Vagina (tissue), 2 donors: ENCODE data around the gene OPRM1. TPM values are rescaled to one million over a fixed set of nuclear protein-coding genes. Genes with fewer than 3 reads are reported as not detected.

Experiments
- DNase-seq, 2 donors: peaks; one replicate each; pipeline ENCODE4 v3.0.0-alpha.2; 2017; ENCODE audit errors: extremely low spot score in 2 of 2
- H3K27ac ChIP-seq: fragments of 200-600 bp; sonication (generic); one replicate; pipeline ENCODE4 v1.5.1; 2019
- H3K27me3 ChIP-seq: fragments of 200-600 bp; sonication (generic); one replicate; pipeline ENCODE4 v1.5.1; 2019
- H3K36me3 ChIP-seq, 2 donors: fragments of 200-600 bp; sonication (generic); one replicate each; pipeline ENCODE4 v1.5.1; 2017 to 2019
- H3K4me1 ChIP-seq: fragments of 200-600 bp; sonication (generic); one replicate; pipeline ENCODE4 v1.5.1; 2019
- H3K4me3 ChIP-seq, 2 donors: fragments of 200-600 bp; sonication (generic); 1 replicate in 1 of 2; 2 replicates in 1 of 2; pipeline ENCODE4 v1.5.1; 2016 to 2019
- H3K9me3 ChIP-seq: fragments of 200-600 bp; sonication (generic); one replicate; pipeline ENCODE4 v1.5.1; 2019
- CTCF ChIP-seq, 3 experiments: fragments of 450-650 bp in 2 of 3; fragments of 200-600 bp in 1 of 3; sonication (generic) in 1 of 3; IDR thresholded peaks; one replicate each; pipeline ENCODE4 v1.5.1; 2017 to 2019; ENCODE audit warnings: antibody characterized with exemption in 3 of 3, mild to moderate bottlenecking in 2 of 3, moderate library complexity in 2 of 3
- POLR2A ChIP-seq, 2 donors: fragments of 450-650 bp; IDR thresholded peaks; one replicate each; pipeline ENCODE4 v1.6.1; 2017; ENCODE audit warnings: antibody characterized with exemption in 2 of 2, mild to moderate bottlenecking in 2 of 2, moderate library complexity in 2 of 2
- POLR2AphosphoS5 ChIP-seq, 2 donors: sonication (generic); formaldehyde crosslinking; IDR thresholded peaks; one replicate each; pipeline ENCODE4 v1.9.0; 2017; ENCODE audit warnings: antibody characterized with exemption in 2 of 2, mild to moderate bottlenecking in 2 of 2, low read depth in 1 of 2; ENCODE audit not compliant: insufficient read depth in 1 of 2
- intact Hi-C: fragments of 100-400 bp; cut with DNase I; formaldehyde crosslinking; loops from one replicate; pipeline ENCODE4 v1.15.1; 2023
- total RNA-seq: library from RNA; depleted of rRNA; stranded (reverse); fragments of >200 nt; gene quantifications from one replicate; pipeline ENCODE4 v1.2.3, GENCODE V29; 2016

Gene OPRM1
- total RNA-seq, 1 donor from 2014 or later, result 0.98 TPM

DNA sequence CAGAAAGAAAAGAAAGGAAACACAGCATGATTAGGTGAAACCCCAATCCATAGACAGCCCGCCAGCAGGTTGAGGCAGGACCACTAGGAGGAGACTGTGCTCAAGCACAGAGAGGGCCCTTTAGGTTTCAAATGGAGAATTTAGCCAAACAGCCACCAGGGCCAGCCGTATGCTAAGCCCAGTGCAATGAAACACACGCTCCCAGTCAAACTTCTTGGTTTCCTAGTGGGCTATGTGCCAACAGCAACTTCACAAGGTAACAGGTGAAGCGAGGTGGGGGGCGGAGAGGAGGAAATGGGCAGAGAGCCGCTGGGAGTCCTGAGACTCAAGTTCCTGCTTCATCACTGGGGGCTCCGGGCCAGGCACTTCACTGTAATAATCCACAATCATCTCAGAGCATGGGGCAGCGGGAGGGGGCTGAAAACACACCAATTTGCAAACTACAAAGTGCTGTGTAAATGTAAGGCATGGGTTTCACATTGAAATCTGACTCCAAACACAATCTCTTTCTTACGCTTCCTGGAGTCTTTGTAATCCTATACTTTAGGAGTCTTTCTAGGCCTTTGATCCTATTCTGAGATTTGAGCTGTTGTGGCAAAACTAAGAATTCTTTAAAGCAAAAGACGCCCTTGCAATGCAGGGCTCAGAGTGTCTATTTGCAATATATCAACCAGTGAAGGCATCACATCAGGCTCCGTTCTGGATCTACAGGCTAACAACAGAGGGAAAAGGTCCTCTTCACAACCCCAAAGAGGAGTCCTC, 117.3 kb downstream of the OPRM1 start:
- Histone ChIP-seq H3K4me1 (no peaks in the 10 kb centered on the region), H3K27me3 (no peaks in the 10 kb centered on the region), H3K36me3 (no peaks in the 10 kb centered on the region), H3K9me3 (no peaks in the 10 kb centered on the region), H3K27ac (no peak overlapping the region), H3K4me3 (no peak overlapping the region)
- intact Hi-C loops, result loop anchor here (10.0 kb wide), 1 partner anchor 118 kb away; no protein-coding TSS in a partner anchor
- TF ChIP-seq POLR2AphosphoS5 (IDR thresholded peaks at IDR 0.05; ENCODE audit: insufficient read depth in 1 of 2, low read depth in 1 of 2), result no peak
- TF ChIP-seq CTCF (IDR thresholded peaks at IDR 0.05), result peak in 2 of 3 experiments; percentile 19 to 39
- DNase-seq, result no peak

DNA sequence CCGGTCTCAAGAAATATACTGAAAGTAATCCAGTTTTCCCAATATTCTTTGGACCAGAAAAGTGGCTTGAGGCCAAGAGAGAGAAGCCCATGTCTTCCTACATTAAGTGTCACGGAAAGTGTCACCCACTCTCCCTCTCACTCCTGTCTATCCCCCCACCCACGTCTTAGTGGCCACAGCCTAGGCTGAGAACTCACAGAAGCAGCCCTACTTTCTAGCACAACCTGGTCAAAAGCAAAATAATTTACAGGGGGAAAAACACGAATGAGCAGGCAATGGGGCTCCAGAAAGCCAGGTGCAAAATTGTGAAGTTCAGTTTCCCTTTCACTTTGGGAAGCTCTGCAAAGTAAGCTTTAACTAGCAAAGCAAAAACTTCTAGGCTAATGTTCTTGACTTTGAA, 118.0 kb downstream of the OPRM1 start:
- H3K27ac ChIP-seq, result no peak overlapping the region
- H3K27me3 ChIP-seq, result no peaks in the 10 kb centered on the region
- DNase-seq, result no peak
- no peaks in the 10 kb centered on the region for H3K9me3 ChIP-seq
- no peak overlapping the region for H3K4me3 ChIP-seq
- intact Hi-C loops, result loop anchor here (10.0 kb wide), 1 partner anchor 118 kb away; no protein-coding TSS in a partner anchor
- H3K4me1 ChIP-seq, result no peaks in the 10 kb centered on the region
- no peak for TF ChIP-seq CTCF (IDR thresholded peaks at IDR 0.05)
- no peak for TF ChIP-seq POLR2A (IDR thresholded peaks at IDR 0.05)
- no peak for TF ChIP-seq POLR2AphosphoS5 (IDR thresholded peaks at IDR 0.05; ENCODE audit: insufficient read depth in 1 of 2, low read depth in 1 of 2)
- no peaks in the 10 kb centered on the region for H3K36me3 ChIP-seq

- no peak overlapping the region for H3K4me3 ChIP-seq
- intact Hi-C loops, result loop anchor here (10.0 kb wide), 1 partner anchor 117 kb away; no protein-coding TSS in a partner anchor
Measured at GRCh38 chr6:154157706-154158105, 118.7 kb downstream of the OPRM1 start.

GRCh38 chr6:154159126-154159525, 120.1 kb downstream of the OPRM1 start:
- Histone ChIP-seq H3K4me1 (peaks cover 2% of the 10 kb centered on the region), H3K36me3 (no peaks in the 10 kb centered on the region), H3K27ac (no peak overlapping the region), H3K9me3 (no peaks in the 10 kb centered on the region), H3K27me3 (no peaks in the 10 kb centered on the region), H3K4me3 (no peak overlapping the region)
- no peak for TF ChIP-seq CTCF (IDR thresholded peaks at IDR 0.05)
- no peak for TF ChIP-seq POLR2A (IDR thresholded peaks at IDR 0.05)
- no peak for TF ChIP-seq POLR2AphosphoS5 (IDR thresholded peaks at IDR 0.05; ENCODE audit: insufficient read depth in 1 of 2, low read depth in 1 of 2)
- intact Hi-C loops, result loop anchor here (10.0 kb wide), 1 partner anchor 116 kb away; no protein-coding TSS in a partner anchor
- no peak for DNase-seq

More at GRCh38 chr6:154157706-154158105, 118.7 kb downstream of the OPRM1 start:
- no peaks in the 10 kb centered on the region for H3K27me3 ChIP-seq
- no peak for DNase-seq
- no peak overlapping the region for H3K27ac ChIP-seq
- H3K36me3 ChIP-seq, result no peaks in the 10 kb centered on the region
- H3K4me1 ChIP-seq, result no peaks in the 10 kb centered on the region
- no peak for TF ChIP-seq POLR2AphosphoS5 (IDR thresholded peaks at IDR 0.05; ENCODE audit: insufficient read depth in 1 of 2, low read depth in 1 of 2)
- no peak for TF ChIP-seq POLR2A (IDR thresholded peaks at IDR 0.05)
- TF ChIP-seq CTCF (IDR thresholded peaks at IDR 0.05), result no peak
- no peaks in the 10 kb centered on the region for H3K9me3 ChIP-seq

DNA sequence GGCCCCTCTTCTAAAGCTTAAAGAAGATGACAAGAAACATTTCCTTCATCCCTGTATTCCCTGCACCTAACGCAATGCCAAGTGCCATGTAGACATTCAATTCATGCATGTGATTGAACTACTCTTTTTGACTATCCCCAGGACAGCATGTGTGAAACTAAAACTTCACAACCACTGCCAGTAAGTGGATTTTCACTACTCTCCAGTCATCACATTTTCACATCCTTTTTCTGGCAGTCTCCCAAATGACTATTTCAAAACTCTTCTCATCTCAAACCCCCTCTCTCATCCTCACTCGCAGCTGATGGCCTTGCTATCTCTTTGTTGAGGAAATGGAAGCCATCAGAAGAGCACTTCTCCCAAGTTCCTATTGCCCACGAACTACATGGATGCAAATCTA, 122.6 kb downstream of the OPRM1 start:
- TF ChIP-seq CTCF (IDR thresholded peaks at IDR 0.05), result no peak
- no peak for TF ChIP-seq POLR2A (IDR thresholded peaks at IDR 0.05)
- TF ChIP-seq POLR2AphosphoS5 (IDR thresholded peaks at IDR 0.05; ENCODE audit: insufficient read depth in 1 of 2, low read depth in 1 of 2), result no peak
- no peak for DNase-seq
- no peaks in the 10 kb centered on the region for H3K36me3 ChIP-seq
- H3K4me1 ChIP-seq, result peaks cover 6% of the 10 kb centered on the region
- H3K27ac ChIP-seq, result no peak overlapping the region
- no peak overlapping the region for H3K4me3 ChIP-seq
- H3K27me3 ChIP-seq, result no peaks in the 10 kb centered on the region
- intact Hi-C loops, result no loop called here
- no peaks in the 10 kb centered on the region for H3K9me3 ChIP-seq
